Measurements from ENCODE around the gene CD79B.
"Not testable (repeated sequence)": the region's sequence is repeated elsewhere in the genome, so short reads cannot be mapped to it uniquely, and the experiment has no call there.

CD79B gene

DNA sequence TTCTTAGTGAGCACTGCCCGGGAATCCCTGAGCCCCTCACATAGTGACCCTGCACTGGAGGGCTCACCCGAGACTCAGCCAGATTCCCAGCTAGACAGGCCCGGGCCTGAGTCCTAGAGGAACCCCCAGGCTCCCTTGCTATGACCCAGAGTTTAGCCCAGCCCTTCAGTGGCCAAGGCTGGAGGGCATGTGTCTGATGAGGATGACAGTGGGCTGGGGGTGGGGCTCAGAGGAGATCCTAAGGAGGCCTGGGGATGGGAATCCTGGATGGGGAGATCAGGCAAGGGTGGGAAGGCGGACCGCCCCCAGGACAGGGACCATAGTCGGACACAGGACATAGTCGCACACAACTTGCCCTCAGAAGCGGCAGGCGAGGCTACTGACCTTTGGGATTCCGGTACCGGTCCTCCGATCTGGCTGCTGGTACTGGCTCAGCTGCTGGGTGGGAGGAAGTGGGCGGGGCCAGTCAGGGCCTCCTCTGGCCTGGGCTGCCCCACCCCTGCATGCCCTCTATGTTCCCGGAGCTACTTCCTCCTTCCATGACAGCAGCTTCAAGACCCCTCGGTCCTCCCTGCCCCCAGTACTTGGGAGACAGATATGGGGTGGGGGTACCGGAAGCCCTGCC lies 1.1 kb downstream of the CD79B start:
- peak; percentile 46 for DNase-seq

GRCh38 chr17:63929860-63930766 lies 2.0 kb downstream of the CD79B start:
- DNase-seq = no peak

- DNase-seq = no peak
These were observed 3.0 kb downstream of the CD79B start for GRCh38 chr17:63928966-63929695.

DNA sequence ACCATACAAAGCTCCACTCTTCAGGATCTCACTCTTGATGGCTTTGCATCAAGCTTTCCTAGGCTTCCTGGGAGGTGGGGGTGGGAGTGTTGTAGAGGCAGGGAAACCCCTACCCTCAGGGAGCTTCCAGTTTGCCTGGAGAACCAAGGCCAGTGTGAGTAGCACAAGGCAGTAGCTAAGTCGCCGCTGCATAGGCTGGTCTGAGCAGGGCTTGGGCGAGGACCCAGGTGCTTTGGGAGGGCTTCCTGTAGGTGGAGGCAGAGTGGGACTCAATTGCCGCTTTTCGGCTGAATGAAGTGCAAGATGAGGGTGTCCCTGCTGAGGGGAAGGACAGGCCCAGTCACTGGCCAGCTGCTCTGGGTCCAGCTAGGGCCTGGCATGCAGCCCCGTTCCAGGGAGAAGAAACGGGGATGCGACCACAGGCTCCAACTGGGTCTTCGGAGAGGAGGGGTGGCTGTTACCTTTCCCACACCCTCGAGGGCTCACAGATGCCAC lies 3.9 kb downstream of the CD79B start:
- DNase-seq = no peak

GRCh38 chr17:63927464-63928171 lies 4.5 kb downstream of the CD79B start:
- DNase-seq = no peak

DNA sequence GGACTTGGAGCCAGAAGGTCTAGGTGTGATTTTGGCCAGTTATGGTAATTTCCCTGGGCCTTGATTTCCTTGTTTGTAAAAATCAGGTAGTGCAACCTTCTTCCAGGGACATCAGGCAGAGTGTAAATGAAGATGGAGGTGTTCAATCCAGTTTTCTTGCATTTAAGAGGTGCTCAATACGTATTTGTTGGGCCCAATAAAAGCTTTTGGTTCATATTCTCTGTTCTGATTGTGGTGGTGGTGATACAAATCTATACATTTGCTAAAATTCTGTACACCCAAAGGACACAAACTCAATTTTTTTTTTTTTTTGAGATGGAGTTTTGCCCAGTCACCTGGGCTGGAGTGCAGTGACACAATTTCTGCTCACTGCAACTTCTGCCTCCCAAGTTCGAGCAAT lies 6.0 kb downstream of the CD79B start:
- no peak for DNase-seq

GRCh38 chr17:63925615-63926014 lies 6.5 kb downstream of the CD79B start:
- no peak for DNase-seq

DNA sequence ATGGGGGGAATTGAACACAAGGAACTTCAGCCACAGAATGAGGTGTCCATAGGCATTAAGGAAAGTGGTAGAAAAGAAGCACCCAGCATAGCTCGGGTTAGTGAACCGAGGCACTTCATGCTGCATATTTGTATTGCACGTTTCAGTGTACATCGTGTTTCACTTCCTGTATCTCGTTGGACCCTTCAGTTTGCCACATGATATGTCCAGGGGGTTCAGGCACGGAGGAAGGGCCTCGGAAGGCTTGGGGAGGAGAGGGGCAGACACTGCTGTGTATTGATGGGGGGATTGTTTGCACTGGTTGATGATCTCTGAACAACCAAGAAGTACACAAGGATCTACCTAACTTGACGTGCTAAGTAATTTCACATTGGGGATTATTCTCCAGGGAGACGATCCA lies 9.7 kb downstream of the CD79B start:
- not testable (repeated sequence) for DNase-seq

DNA sequence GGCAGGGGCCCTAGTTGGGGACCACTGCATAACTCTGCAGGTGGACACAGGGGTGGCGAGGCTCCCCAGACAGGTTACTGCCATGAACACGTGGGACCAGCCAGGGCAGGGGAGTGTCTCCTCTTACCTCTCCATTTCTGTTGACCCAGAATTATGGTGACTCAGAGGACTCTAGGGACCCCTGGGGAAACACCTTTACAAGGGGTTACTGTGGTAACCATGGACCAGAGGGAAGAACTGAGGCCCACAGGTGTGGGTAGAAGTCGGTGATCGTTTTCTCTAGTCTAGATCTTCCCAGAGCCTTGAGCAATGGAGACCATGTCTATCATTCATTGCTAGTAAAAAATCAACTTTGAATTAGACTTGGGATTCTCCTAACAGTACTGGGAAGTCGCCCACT lies 11.4 kb downstream of the CD79B start:
- DNase-seq = not testable (repeated sequence)

- not testable (repeated sequence) for DNase-seq
These were observed 12.1 kb downstream of the CD79B start for GRCh38 chr17:63920050-63920449.

DNA sequence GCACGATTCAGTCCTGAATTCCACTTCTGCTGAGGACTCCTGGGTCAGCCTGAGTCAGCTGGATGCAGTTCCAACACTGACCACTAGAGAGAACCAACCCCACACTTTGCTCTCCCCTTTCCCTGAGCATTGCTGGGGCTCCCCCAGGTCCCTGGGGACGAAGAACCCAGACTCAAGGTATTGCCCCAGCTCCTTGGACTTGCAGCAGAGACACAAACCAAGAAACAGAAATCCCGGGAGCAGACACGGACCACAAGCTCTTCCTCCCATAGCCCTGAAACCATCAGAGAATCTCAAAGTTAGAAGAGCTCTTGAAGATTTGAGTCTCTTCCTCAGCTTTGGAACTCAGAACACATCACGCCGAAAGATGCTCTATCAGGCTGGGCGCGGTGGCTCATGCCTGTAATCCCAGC lies 12.8 kb downstream of the CD79B start:
- DNase-seq = peak; percentile 61

- DNase-seq = not testable (repeated sequence)
These were observed 13.3 kb downstream of the CD79B start, which contains the start of gene GH1 for GRCh38 chr17:63918789-63919305. Gene GH1 (minus strand): TSS chr17:63918839. CDS start chr17:63918776, 63 bp downstream.

DNA sequence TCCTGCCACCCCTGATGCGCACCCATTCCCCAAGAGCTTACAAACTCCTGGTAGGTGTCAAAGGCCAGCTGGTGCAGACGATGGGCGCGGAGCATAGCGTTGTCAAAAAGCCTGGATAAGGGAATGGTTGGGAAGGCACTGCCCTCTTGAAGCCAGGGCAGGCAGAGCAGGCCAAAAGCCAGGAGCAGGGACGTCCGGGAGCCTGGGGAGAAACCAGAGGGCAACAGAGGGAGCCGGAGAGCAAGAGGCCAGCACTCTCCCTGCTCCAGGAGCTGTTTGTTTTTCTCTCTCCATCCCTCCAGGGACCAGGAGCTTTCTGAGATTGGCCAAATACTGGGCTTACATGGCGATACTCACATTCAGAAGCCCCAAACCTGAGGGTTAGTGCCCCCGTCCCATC lies 13.8 kb downstream of the CD79B start:
- no peak for DNase-seq

DNA sequence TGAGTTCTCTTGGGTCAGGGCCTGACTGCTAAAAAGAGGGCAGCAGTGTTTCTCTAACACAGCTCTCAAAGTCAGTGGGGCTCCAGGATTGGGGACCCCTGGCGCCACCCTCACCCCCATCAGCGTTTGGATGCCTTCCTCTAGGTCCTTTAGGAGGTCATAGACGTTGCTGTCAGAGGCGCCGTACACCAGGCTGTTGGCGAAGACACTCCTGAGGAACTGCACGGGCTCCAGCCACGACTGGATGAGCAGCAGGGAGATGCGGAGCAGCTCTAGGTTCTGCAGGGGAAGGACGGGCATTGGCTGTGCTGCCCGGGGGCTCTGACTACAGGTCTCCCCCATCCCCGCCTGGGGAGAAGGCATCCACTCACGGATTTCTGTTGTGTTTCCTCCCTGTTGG lies 14.5 kb downstream of the CD79B start:
- no peak for DNase-seq

DNA sequence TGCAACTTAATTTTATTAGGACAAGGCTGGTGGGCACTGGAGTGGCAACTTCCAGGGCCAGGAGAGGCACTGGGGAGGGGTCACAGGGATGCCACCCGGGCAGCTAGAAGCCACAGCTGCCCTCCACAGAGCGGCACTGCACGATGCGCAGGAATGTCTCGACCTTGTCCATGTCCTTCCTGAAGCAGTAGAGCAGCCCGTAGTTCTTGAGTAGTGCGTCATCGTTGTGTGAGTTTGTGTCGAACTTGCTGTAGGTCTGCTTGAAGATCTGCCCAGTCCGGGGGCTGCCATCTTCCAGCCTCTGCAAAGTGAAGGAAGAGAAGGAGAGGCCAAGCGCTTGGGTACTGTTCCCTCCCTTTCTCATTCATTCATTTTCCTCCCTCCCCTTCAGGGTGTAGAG lies 14.9 kb downstream of the CD79B start:
- not testable (repeated sequence) for DNase-seq

DNA sequence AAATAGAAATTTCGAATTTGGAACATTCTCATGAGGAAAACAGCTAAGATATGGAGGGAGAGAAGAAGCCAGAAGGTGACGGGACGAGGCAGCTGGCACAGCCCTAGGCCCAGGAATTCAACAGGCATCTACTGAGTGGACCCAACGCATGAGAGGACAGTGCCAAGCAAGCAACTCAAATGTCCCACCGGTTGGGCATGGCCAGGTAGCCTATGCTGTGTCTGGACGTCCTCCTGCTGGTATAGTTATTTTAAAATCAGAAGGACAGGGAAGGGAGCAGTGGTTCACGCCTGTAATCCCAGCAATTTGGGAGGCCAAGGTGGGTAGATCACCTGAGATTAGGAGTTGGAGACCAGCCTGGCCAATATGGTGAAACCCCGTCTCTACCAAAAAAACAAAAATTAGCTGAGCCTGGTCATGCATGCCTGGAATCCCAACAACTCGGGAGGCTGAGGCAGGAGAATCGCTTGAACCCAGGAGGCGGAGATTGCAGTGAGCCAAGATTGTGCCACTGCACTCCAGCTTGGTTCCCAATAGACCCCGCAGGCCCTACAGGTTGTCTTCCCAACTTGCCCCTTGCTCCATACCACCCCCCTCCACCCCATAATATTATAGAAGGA lies 15.5 kb downstream of the CD79B start:
- no peak for DNase-seq

- DNase-seq = not testable (repeated sequence)
These were observed 16.4 kb downstream of the CD79B start for GRCh38 chr17:63915753-63916152.

DNA sequence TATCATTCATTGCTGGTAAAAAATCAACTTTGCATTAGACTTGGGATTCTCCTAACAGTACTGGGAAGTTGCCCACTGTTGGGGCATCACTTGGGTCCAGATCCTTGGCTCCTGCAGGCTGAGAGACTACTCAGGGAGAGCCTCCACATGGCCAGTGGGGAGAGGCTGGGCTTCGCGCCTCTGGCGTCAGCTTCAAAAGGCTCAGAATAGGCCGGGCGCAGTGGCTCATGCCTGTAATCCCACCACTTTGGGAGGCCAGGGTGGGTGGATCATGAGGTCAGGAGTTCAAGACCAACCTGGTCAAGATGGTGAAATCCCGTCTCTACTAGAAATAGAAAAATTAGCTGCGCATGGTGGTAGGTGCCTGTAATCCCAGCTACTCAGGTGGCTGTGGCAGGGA lies 17.7 kb downstream of the CD79B start:
- DNase-seq = no peak

DNA sequence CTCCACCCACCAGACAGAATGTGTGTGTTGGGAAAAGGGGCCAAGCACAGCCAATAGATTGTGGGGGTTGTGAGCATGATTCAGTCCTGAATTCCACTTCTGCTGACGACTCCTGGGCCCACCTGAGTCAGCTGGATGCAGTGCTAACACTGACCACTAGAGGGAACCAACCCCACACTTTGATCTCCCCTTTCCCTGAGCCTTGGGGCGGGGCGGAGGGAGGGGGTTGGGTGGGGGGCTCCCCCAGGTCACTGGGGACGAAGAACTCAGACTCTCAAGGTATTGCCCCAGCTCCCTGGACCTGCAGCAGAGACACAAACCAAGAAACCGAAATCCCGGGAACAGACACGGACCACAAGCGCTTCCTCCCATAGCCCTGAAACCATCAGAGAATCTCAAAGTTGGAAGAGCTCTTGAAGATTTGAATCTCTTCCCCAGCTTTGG lies 20.5 kb downstream of the CD79B start:
- DNase-seq = peak; percentile 60

DNA sequence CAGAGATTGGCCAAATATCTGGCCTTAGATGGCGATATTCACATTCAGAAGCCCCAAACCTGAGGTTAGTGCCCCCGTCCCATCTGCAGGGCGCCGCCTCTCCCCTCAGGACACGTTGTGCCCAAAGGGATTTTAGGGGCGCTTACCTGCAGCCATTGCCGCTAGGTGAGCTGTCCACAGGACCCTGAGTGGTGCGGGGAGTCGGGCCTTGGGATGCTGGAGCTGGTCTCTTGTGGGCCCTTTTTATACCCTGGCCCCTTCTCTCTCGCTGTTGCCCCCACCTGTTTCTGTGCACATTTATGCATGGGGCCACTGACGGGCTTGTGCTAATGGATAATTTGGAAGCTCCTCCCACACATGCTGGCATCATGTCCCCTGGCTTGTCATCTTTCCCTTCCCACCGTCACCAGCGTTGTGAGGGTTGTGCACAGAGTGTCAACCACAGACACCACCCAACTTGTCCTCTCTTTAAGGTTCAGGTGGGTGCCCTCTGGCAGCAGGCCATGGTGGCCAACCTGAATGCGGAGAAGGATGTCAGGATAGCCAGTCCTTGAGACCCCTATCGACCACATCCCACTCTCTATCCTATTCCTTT lies 21.0 kb downstream of the CD79B start, which contains the start of gene CSHL1:
Gene CSHL1, minus strand, starts transcription at position 218 of the 595 bp plus-strand sequence. Its CDS starts 62 bp downstream, at position 156.
- no peak for DNase-seq

GRCh38 chr17:63910096-63910495 lies 22.0 kb downstream of the CD79B start:
- DNase-seq = no peak
